GM12878 (cell line): ENCODE results near the gene IQGAP3. TPM values are rescaled to one million over a fixed set of nuclear protein-coding genes. Genes with fewer than 3 reads are reported as not detected.

Source experiments
- ATAC-seq: fragments of 200-7000 bp; cut with Tn5 transposase; 3 replicates; pipeline ENCODE4 v1.9.1; 2020; ENCODE audit warnings: mild to moderate bottlenecking, moderate library complexity
- BruUV-seq: library from RNA; stranded (reverse); fragments of 400-500 nt; replicated peaks from 2 replicates; lab custom pipeline; 2021; lab: Mats Ljungman, UMichigan
- CTCF ChIA-PET: fragments of 300-600 bp; sonication (Branson Sonifier 250); formaldehyde crosslinking; extraction: SDS; loops from one replicate; lab custom pipeline; 2021; ENCODE audit warnings: inconsistent platforms; lab: Yijun Ruan, JAX
- POLR2A ChIA-PET: fragments of 350-600 bp; formaldehyde crosslinking; extraction: SDS; loops from one replicate; lab custom pipeline; 2021; ENCODE audit warnings: inconsistent platforms; lab: Charles Lee
- RAD21 ChIA-PET: fragments of 300-600 bp; sonication (Branson Sonifier 250); formaldehyde crosslinking; loops from one replicate; lab custom pipeline; 2023; ENCODE audit warnings: antibody characterized with exemption; ENCODE audit not compliant: unreplicated experiment; lab: Charles Lee
- SMC1A ChIA-PET: fragments of 300-600 bp; sonication (Branson Sonifier 250); formaldehyde crosslinking; loops from one replicate; lab custom pipeline; 2023; ENCODE audit not compliant: unreplicated experiment, uncharacterized antibody; lab: Charles Lee
- DNase-seq: peaks from one replicate; pipeline ENCODE4 v3.0.0-alpha.2; 2011; ENCODE audit warnings: low read depth, low spot score
- FAIRE-seq: peaks from 3 replicates; lab custom pipeline; 2011; peaks lifted over from hg19 to GRCh38; lab: Jason Lieb, UNC
- H2AFZ ChIP-seq: 2 replicates; pipeline ENCODE4 v1.6.0; 2011; ENCODE audit warnings: low read depth, low read length, control low read depth; ENCODE audit not compliant: control insufficient read depth
- H3K27ac ChIP-seq: 2 replicates; pipeline ENCODE4 v1.5.1; 2011; ENCODE audit warnings: control low read depth; ENCODE audit not compliant: control insufficient read depth, insufficient read depth
- H3K27me3 ChIP-seq, 2 experiments: replicated peaks in 1 of 2; 2 replicates each; pipeline versions ENCODE4 v1.6.0 to v1.6.1; 2011; ENCODE audit warnings: low read length in 1 of 2; ENCODE audit not compliant: control insufficient read depth in 2 of 2, insufficient read depth in 2 of 2
- H3K36me3 ChIP-seq, 2 experiments: 2 replicates each; pipeline ENCODE4 v1.5.1; 2011; ENCODE audit warnings: low read length in 1 of 2; ENCODE audit not compliant: control insufficient read depth in 2 of 2, insufficient read depth in 2 of 2
- H3K4me1 ChIP-seq: 2 replicates; pipeline ENCODE4 v1.6.1; 2011; ENCODE audit warnings: mild to moderate bottlenecking, low read length, moderate library complexity, mixed read lengths; ENCODE audit not compliant: control insufficient read depth, insufficient read depth
- H3K4me2 ChIP-seq: 2 replicates; pipeline ENCODE4 v1.6.0; 2011; ENCODE audit warnings: control low read depth; ENCODE audit not compliant: control insufficient read depth, insufficient read depth
- H3K4me3 ChIP-seq: fragments of 200-600 bp; sonication (generic); 2 replicates; pipeline ENCODE4 v1.5.1; 2016
- H3K79me2 ChIP-seq: 2 replicates; pipeline ENCODE4 v1.6.0; 2011; ENCODE audit warnings: low read length; ENCODE audit not compliant: control insufficient read depth, insufficient read depth
- H3K9ac ChIP-seq: 2 replicates; pipeline ENCODE4 v1.8.0; 2011; ENCODE audit warnings: low read length, control low read depth, mixed read lengths; ENCODE audit not compliant: control insufficient read depth, insufficient read depth
- H3K9me3 ChIP-seq: replicated peaks from 3 replicates; pipeline ENCODE4 v1.5.1; 2011; ENCODE audit warnings: mild to moderate bottlenecking, low read length; ENCODE audit not compliant: control insufficient read depth, insufficient read depth
- H4K20me1 ChIP-seq: 2 replicates; pipeline ENCODE4 v1.6.0; 2011; ENCODE audit not compliant: control insufficient read depth, insufficient read depth
- CBFB ChIP-seq: IDR thresholded peaks from 2 replicates; pipeline ENCODE4 v1.6.1; 2016; ENCODE audit warnings: antibody characterized with exemption, low read depth
- CBX3 ChIP-seq: fragments of 200-600 bp; sonication (generic); IDR thresholded peaks from 2 replicates; pipeline ENCODE4 v1.6.1; 2016; ENCODE audit warnings: low read depth, borderline replicate concordance
- HDAC6 ChIP-seq: fragments of 200-600 bp; sonication (generic); IDR thresholded peaks from one replicate; pipeline ENCODE4 v1.8.0; 2017; ENCODE audit warnings: antibody characterized with exemption; ENCODE audit not compliant: unreplicated experiment
- IKZF1 ChIP-seq: fragments of 450-650 bp; conservative IDR thresholded peaks from 2 replicates; pipeline ENCODE4 v1.6.1; 2017; ENCODE audit warnings: antibody characterized with exemption, mild to moderate bottlenecking
- IRF5 ChIP-seq: fragments of 450-650 bp; IDR thresholded peaks from 2 replicates; pipeline ENCODE4 v1.6.1; 2017; ENCODE audit warnings: borderline replicate concordance
- MTA2 ChIP-seq: fragments of 450-650 bp; IDR thresholded peaks from 2 replicates; pipeline ENCODE4 v1.6.1; 2016; ENCODE audit warnings: low read depth, mild to moderate bottlenecking, moderate library complexity
- NFIC ChIP-seq: IDR thresholded peaks from 2 replicates; pipeline ENCODE4 v1.6.1; 2012; ENCODE audit warnings: low read depth, mild to moderate bottlenecking, inconsistent platforms, low read length, moderate library complexity
- NFYB ChIP-seq: IDR thresholded peaks from 2 replicates; pipeline ENCODE4 v1.6.1; 2011; ENCODE audit warnings: low read depth, mild to moderate bottlenecking, low read length, improper control_type of control experiment, moderate library complexity; ENCODE audit not compliant: insufficient read depth
- NRF1 ChIP-seq: conservative IDR thresholded peaks from 2 replicates; pipeline ENCODE4 v1.6.1; 2011; ENCODE audit warnings: mild to moderate bottlenecking, low read depth, low read length, improper control_type of control experiment
- PAX8 ChIP-seq: fragments of 450-650 bp; IDR thresholded peaks from 2 replicates; pipeline ENCODE4 v1.6.1; 2017; ENCODE audit warnings: mild to moderate bottlenecking, moderate library complexity
- RCOR1 ChIP-seq: conservative IDR thresholded peaks from 2 replicates; pipeline ENCODE4 v1.6.1; 2012; ENCODE audit warnings: low read depth, low read length, improper control_type of control experiment
- ZBTB11 ChIP-seq: fragments of 450-650 bp; formaldehyde crosslinking; IDR thresholded peaks from 2 replicates; pipeline ENCODE4 v1.5.0; 2022; ENCODE audit warnings: mild to moderate bottlenecking, missing genetic modification characterization
- ZBTB40 ChIP-seq: fragments of 450-650 bp; IDR thresholded peaks from 2 replicates; pipeline ENCODE4 v1.6.1; 2016; ENCODE audit warnings: mild to moderate bottlenecking, moderate library complexity, borderline replicate concordance
- ZNF217 ChIP-seq: fragments of 450-650 bp; IDR thresholded peaks from 2 replicates; pipeline ENCODE4 v1.6.1; 2017; ENCODE audit warnings: antibody characterized with exemption, mild to moderate bottlenecking
- ZNF384 ChIP-seq: IDR thresholded peaks from 2 replicates; pipeline ENCODE4 v1.6.1; 2012; ENCODE audit warnings: low read depth, mild to moderate bottlenecking, low read length, improper control_type of control experiment, borderline replicate concordance
- ZNF622 ChIP-seq: fragments of 450-650 bp; IDR thresholded peaks from 2 replicates; pipeline ENCODE4 v1.6.1; 2017; ENCODE audit warnings: mild to moderate bottlenecking, inconsistent platforms
- WGBS: methylation state at CpG from one replicate; pipeline ENCODE4 v1.1.6; 2016; ENCODE audit warnings: low lambda C conversion rate; ENCODE audit not compliant: insufficient replicate concordance, insufficient coverage; ENCODE audit errors: missing lambda C conversion rate; 5-methylcytosine and 5-hydroxymethylcytosine counted together
- in situ Hi-C: fragments of 300-500 bp; cut with MboI; formaldehyde crosslinking; loops from 9 replicates; pipeline ENCODE4 v1.14.3; 2018; ENCODE audit warnings: mixed read lengths
- intact Hi-C: fragments of 100-400 bp; cut with micrococcal nuclease; formaldehyde crosslinking; loops from one replicate; pipeline ENCODE4 v1.14.2; 2022; ENCODE audit not compliant: unreplicated experiment
- polyA plus RNA-seq, 11 experiments: library from polyadenylated mRNA; depleted of rRNA in 4 of 11; unstranded in 6 of 11; stranded (reverse) in 5 of 11; fragments of >200 nt; fragmentation: Nextera tagmentation in 4 of 11; fragmentation: Illumina TruSeq in 1 of 11; extraction: Ambion mirVana in 4 of 11; extraction: Trizol in 1 of 11; gene quantifications; 1 replicate in 1 of 11; 2 replicates in 10 of 11; pipeline versions ENCODE4 v1.2.1 to v1.2.3, GENCODE V29; 2011 to 2016; ENCODE audit warnings: inconsistent platforms in 2 of 11, missing spikeins in 2 of 11, low read depth in 1 of 11
- total RNA-seq, 4 experiments: library from RNA; depleted of rRNA in 3 of 4; stranded (reverse); fragments of >200 nt in 3 of 4; fragmentation: Illumina TruSeq in 1 of 4; extraction: Trizol in 1 of 4; gene quantifications; 2 replicates each; pipeline versions ENCODE4 v1.2.1 to v1.2.3, GENCODE V29; 2013 to 2021

Gene IQGAP3
- total and polyA plus RNA-seq, 10 of the 15 experiments (the other 5 are each of a cell fraction or from before 2014, with no cell fraction given): 1.1 to 10.7 (median 7.9) TPM

- Histone ChIP-seq H3K79me2 (no peaks in the 10 kb centered on the region), H3K4me3 (no peak overlapping the region), H4K20me1 (no peaks in the 10 kb centered on the region), H3K4me2 (no peak overlapping the region), H3K27ac (no peak overlapping the region), H2AFZ (no peak overlapping the region), H3K9ac (no peak overlapping the region), H3K9me3 (no peaks in the 10 kb centered on the region), H3K36me3 (peaks cover 0 to 2% of the 10 kb centered on the region in 2 experiments; a peak in 3 of 4 replicates), H3K27me3 (no peaks in the 10 kb centered on the region), H3K4me1 (no peaks in the 10 kb centered on the region)
- TF ChIP-seq HDAC6 (no peak), RCOR1 (no peak), ZBTB11 (CRISPR knock-in tag) (no peak), ZNF622 (no peak), NFYB (no peak), NFIC (no peak), CBX3 (no peak), ZBTB40 (no peak), CBFB (no peak), ZNF384 (no peak), MTA2 (no peak), ZNF217 (no peak), PAX8 (no peak), IKZF1 (no peak), NRF1 (no peak), IRF5 (no peak)
- 67% methylated on average over 4 of the region's 4 CpGs for WGBS
- intact Hi-C loops (no loop called here), in situ Hi-C loops (no loop called here)
- ChIA-PET POLR2A (interaction anchor here (0.9 kb wide), 1 partner anchor 209 kb away, joined by 5 read pairs; no protein-coding TSS in a partner anchor), RAD21 (no interaction called here), CTCF (interaction anchor here (1.1 to 1.6 kb wide), 3 partner anchors 67 to 161 kb away, joined by 3 read pairs; no protein-coding TSS in a partner anchor), SMC1A (no interaction called here)
- no TSS peak for BruUV-seq
- DNase-seq: no peak
- FAIRE-seq: no peak
- ATAC-seq: no peak; the same call in 2 of the 3 replicates
Observed at GRCh38 chr1:156547434-156547833, 24.9 kb downstream of the IQGAP3 start.
